GM21529 (cell line): Measurements from ENCODE around the gene CCT3.

Experiments
- ATAC-seq: cut with Tn5 transposase; IDR thresholded peaks from one replicate; pipeline ENCODE4 v1.9.1; 2021; ENCODE audit not compliant: unreplicated experiment

The CCT3 gene

GRCh38 chr1:156282479-156283222, 55.4 kb downstream of the CCT3 start, which contains the start of gene SMG5:
Gene SMG5, minus strand, starts transcription at chr1:156282825. Its CDS starts 145 bp downstream, at chr1:156282680.
- ATAC-seq, result peak; percentile 73

- ATAC-seq, result peak; percentile 4
Observed at GRCh38 chr1:156281693-156282478, 56.2 kb downstream of the CCT3 start.

- ATAC-seq, result peak; percentile 53
Observed at GRCh38 chr1:156281281-156281680, 56.8 kb downstream of the CCT3 start.

GRCh38 chr1:156279837-156280236, 58.3 kb downstream of the CCT3 start:
- no peak for ATAC-seq

- no peak for ATAC-seq
Observed at GRCh38 chr1:156276966-156277381, 61.1 kb downstream of the CCT3 start.

GRCh38 chr1:156276532-156276931, 61.6 kb downstream of the CCT3 start:
- ATAC-seq, result no peak

- ATAC-seq, result no peak
Observed at GRCh38 chr1:156270314-156270713, 67.8 kb downstream of the CCT3 start.

GRCh38 chr1:156268336-156268735, 69.8 kb downstream of the CCT3 start:
- ATAC-seq, result no peak

- no peak for ATAC-seq
Observed at GRCh38 chr1:156266051-156266450, 72.0 kb downstream of the CCT3 start.

- no peak for ATAC-seq
Observed at GRCh38 chr1:156263288-156263655, 74.8 kb downstream of the CCT3 start.

- ATAC-seq, result no peak
Observed at GRCh38 chr1:156262461-156263287, 75.4 kb downstream of the CCT3 start.

GRCh38 chr1:156260896-156261295, 77.2 kb downstream of the CCT3 start:
- ATAC-seq, result no peak

- no peak for ATAC-seq
Observed at GRCh38 chr1:156259805-156260204, 78.3 kb downstream of the CCT3 start.
